Peyer's patch (tissue), 4 donors: Measurements from ENCODE around the gene PA2G4.

Experiments
- CTCF ChIP-seq, 6 experiments: fragments of 450-650 bp in 4 of 6; fragments of 200-600 bp in 2 of 6; sonication (generic) in 1 of 6; IDR thresholded peaks; one replicate each; pipeline ENCODE4 v1.5.1; 2017 to 2019; ENCODE audit warnings: antibody characterized with exemption in 6 of 6, mild to moderate bottlenecking in 3 of 6, moderate library complexity in 1 of 6
- POLR2A ChIP-seq, 2 donors: fragments of 450-650 bp; IDR thresholded peaks; one replicate each; pipeline ENCODE4 v1.5.1; 2017; ENCODE audit warnings: antibody characterized with exemption in 2 of 2, mild to moderate bottlenecking in 2 of 2, moderate library complexity in 2 of 2

DNA sequence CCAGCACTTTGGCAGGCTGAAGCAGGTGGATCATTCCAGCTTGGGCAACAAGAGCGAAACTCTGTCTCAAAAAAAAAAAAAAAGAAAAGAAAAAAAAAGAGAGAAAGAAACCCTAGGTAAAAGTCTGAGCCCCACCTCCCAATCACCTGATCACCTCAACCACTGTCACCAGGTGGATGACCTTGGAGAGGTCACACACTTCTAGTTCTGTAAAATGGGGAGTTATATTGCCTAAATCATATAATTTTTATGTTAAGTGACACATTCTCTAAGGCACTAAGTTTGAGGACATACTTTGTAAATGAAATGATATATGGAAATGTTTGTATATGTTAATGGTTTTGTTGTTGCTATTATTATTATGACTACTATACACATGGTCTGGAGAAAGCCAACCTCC lies 25.9 kb upstream of the PA2G4 start:
- no peak for TF ChIP-seq CTCF (IDR thresholded peaks at IDR 0.05)
- TF ChIP-seq POLR2A (IDR thresholded peaks at IDR 0.05) = no peak
